ENCODE data around the gene MAP3K4. TPM values are rescaled to one million over a fixed set of nuclear protein-coding genes. Genes with fewer than 3 reads are reported as not detected.

MAP3K4 gene
- total RNA-seq, 1 experiment from 2014 or later, result 18.1 TPM

DNA sequence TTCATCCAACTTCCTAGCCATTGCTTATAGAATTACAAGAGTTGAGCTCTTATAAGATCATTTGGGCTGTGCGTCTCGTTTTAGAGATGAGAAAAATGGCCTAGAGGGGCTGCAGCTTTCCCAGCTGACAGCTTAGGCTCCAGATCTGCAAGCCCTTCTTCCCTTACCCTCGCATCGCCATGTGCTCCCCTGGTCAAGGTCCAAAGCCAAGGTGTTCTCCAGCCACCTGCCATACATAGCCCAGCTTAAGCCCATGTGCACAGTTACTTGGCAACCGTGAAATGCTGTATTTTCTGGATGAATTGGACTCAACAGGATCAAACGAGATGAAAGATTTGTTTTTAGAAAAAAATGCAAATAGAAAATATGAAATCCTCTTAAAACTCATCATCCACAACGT is 7.9 kb downstream of the MAP3K4 start:
- no peak for DNase-seq (ENCODE audit: low read depth)

DNA sequence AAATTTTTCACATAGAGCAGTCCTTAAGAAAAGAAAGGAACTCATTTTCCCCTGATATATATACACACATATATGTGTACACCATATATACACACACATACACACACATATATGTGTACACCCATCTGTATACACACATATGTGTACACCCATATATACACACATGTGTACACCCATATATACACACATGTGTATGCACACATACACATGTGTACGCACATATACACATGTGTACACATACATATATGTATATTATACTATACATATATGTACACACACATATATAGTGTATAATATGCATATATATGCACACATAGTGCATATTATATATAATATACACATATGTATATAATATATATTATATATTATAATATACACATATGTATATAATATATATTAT is 9.1 kb downstream of the MAP3K4 start:
- DNase-seq (ENCODE audit: low read depth), result no peak

DNA sequence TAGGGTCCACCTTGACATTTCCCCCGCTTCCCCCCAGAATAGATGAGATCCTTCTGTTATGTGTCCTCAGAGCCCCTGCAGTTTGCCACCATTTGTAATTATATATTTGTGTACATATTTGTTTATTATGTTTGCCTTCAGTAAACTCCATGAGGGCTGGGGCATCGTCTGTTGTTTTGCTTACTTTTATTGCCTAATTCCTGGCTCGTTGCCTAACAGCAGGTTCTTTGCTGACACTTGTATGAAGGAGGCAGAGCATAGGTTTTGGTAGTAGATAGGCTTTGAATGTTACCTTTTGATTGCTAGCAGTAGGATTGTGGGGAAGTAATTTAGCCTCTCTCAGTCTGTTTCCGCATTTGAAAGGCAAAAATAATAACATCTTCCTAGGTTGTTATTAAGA is 9.9 kb downstream of the MAP3K4 start:
- no peak for DNase-seq (ENCODE audit: low read depth)

DNA sequence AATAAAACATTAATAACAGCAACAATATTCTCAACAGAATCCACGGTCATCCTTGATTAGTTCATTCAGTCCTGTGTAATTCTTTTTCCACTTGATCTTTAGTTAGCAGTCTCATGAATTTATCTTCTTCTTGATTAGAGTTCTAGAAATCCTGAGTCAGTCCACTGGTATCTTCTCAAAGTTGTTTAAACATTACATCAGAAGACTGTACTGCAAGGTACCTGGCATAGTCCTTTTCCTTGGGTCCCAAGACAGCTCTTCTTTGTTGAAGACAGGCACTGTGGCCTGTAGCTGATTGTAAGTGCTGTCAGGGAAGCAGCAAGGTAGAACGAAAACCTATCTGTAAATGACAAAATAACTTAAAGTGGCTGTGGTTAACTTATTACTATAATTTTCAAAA is 11.8 kb downstream of the MAP3K4 start:
- no peak for DNase-seq (ENCODE audit: low read depth)

DNA sequence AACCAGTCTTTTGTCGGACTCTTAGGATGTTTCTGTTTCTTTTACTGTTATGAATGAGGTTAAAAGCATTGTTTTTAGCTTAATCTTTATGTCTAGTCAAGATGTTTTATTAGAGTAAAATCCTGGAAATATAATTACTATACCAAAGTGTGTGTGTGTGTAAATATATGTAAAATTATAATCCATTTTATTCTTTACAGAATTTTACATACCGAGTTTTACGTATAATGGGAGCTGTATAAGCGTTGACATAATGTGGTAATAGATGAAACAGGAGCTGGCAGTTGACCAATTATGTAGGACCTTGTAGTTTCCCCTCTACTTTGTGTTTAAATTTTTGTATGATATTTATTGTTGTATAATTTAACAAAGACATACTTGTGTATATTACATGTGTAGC is 16.7 kb downstream of the MAP3K4 start:
- DNase-seq (ENCODE audit: low read depth), result no peak

DNA sequence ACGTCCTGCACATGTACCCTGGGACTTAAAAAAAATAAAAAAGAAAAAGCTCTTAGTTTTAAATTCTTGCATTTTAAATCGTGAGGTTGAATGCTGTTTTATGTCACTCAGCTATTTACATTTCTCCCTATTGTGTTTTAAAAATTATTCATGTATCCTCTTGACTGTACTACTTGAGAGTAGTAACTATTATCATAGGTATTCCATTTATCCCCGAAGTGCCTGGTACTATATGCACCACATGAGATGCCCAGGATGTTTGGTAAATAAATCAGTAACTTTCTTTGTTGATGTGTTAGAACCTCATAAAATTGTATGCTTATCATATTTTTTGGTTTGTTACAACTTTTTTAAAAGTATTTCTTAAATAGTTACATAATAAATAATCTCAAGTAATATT is 18.4 kb downstream of the MAP3K4 start:
- no peak for DNase-seq (ENCODE audit: low read depth)

DNA sequence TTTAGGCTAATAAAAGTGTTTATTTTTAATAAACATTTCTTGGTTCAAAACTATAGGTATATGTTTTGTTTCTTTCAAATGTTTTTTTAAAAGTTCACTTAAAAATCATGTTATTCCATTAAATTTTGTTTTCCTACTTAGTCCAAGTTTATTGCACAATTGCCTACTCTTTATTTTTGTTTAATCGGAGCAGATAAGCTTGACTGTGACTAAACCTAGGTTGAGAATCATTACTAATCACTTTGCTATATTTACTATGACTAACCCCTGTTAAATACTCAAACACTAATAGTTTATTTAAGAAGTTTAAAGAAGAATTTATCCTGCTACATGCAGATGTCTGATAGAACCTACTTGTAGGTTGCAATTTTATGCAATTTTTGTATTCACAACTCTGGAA is 18.8 kb downstream of the MAP3K4 start:
- DNase-seq (ENCODE audit: low read depth), result peak; percentile 30

DNA sequence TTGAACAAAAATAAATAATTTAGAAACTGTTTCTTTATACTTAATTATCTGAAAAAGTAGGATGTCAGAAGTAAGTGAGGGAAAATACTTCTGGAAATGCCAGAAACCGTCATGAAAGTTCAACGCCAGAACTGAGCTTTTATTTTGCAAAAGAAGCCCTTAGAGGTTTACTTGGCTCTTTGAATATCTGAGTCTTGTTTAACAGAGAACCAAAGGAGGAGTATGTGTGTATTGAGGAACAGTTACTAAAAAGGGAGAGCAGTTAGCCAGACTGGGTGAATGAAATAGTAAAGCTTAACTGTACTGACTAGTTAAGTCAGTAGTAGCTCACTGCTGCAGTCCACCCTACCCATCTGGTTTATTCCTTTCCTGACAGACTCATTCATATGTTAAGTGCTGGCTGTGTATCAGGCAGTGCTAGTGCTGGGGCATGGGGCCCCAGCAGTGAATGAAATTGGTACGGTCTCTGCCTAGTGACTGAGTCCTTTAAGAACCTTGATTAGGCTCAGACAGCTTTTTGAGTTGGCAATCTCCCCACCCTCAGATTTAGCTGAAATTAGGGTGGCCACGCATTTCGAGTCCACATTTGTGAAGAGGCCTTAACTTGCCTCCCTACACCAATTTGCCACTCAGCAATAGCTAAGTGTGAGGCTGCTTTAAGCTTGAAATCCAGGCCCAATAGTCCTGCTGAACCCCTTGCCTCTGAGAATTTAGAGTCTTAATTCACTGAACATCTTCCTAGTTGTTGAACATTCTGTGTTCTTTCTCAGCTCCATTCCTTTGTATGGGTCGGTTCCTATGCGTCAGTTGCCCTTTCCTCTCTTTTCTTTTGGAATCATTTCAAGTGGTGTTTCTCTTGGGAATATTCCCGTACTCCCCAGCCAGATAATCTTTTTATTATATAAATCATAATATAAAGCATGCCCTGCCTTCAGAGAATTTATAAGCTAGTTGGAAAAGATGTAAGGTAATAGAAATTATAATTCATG is 20.2 kb downstream of the MAP3K4 start:
- DNase-seq (ENCODE audit: low read depth), result no peak

DNA sequence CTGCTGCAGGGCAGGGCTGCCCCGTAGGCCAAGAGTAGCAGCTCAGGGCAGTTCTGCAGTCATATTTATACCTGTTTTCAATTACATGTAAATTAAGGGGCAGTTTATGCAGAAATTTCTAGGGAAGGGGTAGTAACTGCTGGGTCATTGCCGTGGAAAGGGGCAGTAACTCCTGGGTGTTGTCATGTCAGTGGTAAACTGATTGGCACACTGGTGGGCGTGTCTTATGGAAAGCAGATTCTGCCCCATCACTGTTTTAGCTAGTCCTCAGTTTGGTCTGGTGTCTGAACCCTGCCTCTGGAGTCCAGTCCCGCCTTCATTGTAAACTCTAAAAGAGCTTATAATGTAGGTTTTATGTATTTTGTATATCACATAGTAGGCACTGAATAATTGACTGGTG is 22.1 kb downstream of the MAP3K4 start:
- no peak for DNase-seq (ENCODE audit: low read depth)

DNA sequence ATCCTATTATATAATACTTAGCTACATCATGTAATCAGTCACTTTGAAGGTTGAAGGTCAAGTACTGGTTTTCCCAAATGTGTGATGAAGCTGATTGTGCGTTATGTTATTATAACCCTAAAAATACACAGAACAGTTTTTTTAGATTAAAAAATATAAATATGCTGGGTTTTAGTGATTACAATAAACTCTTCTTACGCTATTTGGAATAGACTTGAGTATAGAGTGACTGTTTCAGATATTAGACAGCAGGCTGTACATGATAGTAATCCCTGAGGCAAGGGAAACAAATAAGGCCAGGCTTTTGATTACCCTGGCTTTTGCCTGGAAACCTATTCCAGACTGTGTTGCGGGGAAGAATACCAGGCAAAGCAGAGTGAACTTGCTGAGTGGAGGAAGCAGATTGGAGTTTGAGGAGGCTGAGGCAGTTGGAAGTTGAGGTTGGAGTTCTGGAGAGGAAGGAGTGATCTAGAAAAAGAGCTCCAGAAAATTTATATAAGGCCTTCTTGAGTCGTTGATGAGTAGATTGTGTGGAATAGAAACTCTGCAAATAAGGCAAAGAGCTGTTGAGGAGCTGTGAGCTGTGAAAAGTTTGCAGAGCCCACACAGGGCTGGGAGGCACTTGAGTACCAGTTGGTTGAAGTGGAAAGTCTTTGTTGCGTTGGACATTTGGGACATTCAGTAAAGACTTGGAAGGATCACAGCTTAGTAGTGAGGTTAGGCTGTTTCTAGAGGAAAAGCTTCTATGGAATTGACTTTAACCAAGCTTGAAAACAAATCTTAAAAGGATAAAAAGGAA is 26.4 kb downstream of the MAP3K4 start:
- no peak for DNase-seq (ENCODE audit: low read depth)

DNA sequence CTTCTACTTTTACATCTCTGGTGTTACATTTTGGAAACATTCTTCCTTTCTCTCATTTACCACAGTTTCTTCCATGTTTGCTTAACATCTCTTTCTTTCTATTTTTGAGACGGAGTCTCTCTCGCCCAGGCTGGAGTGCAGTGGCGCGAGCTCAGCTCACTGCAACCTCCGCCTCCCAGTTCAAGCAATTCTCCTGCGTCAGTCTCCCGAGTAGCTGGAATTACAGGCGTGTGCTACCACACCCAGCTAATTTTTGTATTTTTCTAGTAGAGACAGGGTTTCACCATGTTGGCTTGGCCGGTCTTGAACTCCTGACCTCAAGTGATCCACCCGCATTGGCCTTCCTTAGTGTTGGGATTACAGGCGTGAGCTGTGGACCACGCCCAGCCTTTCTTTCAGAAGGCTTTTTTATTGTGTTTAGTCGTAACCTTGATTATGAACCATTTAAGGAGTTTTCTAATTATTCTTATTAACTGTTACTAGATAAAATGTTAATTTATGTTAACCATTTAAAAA is 27.8 kb downstream of the MAP3K4 start:
- no peak for DNase-seq (ENCODE audit: low read depth)

DNA sequence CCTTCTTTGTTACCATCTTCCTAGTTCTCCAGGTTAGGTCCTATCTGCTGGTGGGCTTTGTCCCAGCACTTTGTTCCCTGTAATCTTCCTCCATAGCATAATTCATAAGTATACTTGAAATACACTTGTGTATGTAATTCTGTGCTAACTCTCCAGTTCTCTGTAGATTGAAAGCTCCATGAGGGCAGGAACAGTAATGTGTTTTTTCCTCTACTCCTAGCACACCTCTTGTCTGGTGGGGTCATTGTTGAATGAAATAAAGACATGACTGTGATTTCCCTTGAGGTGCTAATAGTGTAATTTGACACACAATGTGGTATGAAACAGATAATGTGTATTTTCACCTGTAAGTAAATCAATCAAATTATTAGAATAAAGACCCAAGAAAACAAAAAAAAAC is 30.0 kb downstream of the MAP3K4 start:
- DNase-seq (ENCODE audit: low read depth), result no peak

DNA sequence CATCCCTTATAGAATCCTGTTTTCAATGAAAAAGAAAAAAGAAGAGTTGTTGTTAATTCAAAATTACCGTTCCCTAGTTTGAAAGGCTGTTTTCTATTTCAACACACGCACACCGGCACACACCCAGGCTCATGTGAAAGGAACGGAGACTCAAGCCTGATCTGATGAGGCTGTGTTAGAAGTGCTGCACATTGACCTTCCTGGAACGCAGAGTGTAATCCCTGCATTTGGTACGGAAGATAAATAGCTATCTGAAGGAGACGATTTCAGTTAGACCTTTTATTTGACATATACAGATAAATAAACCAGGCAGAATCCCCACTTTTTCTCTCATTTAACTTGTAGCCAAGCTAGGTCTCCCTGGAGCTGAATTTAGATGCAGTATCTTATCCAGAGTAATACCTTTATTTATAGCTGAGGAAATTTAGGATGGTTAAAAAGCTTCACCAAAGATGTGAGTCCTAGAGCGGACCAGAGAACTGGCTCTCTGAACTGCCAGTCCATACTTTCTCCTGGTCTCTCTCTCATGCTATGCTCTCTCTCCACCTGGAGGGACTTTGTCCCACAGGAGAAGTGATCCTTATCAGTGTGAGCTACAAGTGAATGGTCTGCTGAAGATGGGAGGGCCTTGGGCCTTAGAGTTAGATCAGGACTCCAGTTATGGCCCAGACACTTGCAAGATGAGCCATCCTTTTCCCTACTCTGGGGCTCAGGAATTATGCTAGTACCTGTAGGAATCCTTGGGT is 30.6 kb downstream of the MAP3K4 start:
- no peak for DNase-seq (ENCODE audit: low read depth)

DNA sequence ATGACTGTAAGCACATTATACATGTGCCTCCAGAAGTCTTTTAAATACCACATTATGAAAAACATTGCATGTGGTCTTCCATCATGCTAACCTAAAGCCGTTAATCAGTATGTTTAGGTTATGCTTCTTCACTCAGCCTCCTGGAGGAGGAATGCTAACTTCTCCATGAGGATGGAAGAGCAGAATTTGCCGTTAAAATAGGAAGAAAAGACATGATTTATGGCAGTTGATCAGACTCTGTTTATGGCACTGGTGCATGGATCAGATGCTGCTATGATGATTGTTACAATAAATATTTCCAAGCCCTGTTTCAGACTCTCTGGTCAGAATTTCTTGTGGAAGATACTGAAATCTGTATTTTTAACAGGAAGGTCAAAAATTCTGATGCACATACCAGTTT is 31.7 kb downstream of the MAP3K4 start:
- DNase-seq (ENCODE audit: low read depth), result no peak

DNA sequence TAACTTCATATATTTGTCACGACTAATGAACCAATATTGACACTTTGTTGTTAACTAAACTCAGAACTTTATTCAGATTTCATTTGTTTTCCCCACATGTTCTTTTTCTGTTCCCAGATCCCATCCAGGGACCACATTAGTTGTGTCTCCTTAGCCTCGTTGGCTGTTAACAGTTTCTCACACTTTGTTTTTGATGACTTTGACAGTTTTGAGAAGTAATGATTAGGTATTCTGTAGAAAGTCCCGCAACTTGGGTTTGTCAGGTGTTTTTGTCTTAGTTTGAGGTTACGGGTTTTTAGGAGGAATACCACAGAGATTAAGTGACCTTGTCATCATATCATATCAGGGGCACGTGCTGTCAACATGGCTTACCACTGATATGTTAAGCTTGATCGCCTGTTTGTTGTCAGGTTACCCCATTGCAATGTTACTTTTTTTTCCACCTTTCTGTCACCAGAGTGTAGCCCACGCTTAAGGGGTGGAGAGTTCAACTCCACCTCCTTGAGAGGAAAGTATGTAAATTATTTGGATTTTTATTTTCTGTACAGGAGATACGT is 32.9 kb downstream of the MAP3K4 start:
- no peak for DNase-seq (ENCODE audit: low read depth)

DNA sequence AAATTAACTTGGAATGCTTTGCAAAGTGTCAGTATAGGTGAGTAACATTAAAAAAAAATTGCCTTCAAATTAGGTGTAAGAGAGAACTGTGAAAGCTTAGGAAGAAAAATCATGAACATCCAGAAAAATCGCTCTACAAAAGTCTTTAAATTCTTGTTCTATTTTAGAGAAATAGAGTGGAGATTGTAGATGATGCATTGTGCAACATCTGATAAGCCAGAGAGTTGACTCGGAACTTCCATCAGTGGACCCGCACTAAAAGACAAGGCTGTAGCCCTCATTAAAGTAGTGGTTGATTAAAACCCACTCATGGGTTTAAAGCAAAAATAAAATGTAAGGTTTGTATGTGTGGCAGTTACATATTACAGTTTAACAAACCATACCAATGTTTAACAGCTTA is 35.8 kb downstream of the MAP3K4 start:
- no peak for DNase-seq (ENCODE audit: low read depth)

DNA sequence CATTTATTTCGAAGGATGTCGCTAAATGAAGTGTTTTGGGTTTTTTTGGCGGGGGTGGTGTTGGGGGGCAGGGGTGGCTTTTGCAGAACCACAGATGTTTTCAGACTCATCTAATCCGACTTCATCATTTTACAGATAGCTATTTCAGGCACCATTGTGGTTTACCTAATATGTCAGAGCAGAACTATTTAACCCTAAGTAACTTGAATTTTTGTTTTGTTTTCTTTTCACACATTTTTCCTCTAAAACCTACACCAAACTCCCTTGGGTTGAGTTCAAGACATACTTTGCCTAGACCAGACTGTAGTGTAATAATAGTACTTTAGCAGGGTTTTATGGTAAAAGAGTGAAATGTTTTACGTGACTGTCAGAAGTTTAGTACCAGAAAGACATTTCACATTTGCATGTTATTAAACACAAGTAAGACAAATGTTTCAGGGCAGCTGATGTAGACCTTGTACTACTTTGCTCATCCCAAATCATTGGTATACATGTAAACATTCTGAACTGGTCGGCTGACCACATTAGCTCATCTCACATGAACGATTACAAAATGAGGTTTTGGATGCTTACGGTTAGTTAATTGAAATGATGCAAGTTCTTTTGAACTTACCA is 37.7 kb downstream of the MAP3K4 start:
- peak; percentile 84 for DNase-seq (ENCODE audit: low read depth)

DNA sequence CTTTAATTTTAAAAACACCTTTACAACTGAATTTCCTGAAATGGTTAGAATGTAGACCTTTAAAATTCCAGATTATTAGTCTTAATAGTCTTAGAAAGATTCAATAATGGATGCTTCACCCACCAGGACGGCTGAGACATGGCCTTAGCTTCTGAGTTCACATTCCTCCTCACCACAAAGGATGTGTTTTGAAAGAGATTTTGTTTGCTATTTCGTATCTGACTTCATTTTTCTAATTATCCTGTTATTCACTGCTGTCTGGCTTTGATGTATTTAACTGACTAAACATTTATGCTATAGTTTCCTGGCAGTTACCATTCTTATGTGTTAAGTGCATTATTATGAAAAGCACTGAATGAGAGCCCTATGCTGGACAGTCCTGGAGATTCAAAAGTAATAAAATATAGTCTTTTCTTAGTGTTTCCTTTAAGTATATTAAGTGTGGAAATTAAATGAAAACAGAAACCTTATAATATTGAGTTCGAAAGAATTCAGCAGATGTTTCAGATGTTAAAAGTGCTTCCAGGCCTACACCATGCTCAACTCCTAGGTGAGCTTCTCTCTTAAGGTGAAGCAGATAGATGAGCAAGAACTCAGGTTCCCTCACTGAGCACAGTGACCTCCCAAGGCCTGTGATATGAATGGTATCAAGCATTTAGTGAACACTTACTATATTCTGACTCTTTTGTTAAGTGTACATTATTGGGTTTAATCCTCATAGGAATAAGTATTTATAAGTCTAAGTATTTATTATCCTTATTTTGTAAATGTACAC is 40.3 kb downstream of the MAP3K4 start:
- DNase-seq (ENCODE audit: low read depth), result peak; percentile 52

DNA sequence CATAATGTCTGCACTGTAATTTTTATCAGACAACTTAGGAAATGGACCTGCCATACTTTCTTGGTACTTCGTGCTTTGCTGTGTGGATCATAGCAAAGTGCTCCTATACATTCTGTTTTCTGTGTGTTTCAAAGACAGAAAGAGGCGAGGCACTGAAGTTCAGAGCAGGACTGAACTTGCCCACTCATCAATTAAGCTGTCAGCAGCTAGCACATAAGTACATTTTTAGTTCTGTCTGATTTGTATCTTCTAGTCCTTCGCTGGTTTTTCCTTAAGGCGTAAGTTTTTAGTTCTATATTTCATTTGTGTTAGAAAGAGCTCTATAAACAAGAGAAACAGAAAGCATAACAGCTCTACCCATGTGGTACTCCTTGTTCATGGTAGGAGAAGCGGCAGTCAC is 42.1 kb downstream of the MAP3K4 start:
- no peak for DNase-seq (ENCODE audit: low read depth)

All from LHCN-M2 (cell line).